GM08714 (cell line): ENCODE results near the gene FRMD5.
"Not testable (repeated sequence)": the region's sequence is repeated elsewhere in the genome, so short reads cannot be mapped to it uniquely, and the experiment has no call there.

ENCODE experiments used
- H3K4me3 ChIP-seq: fragments of 200-500 bp; sonication (Bioruptor generic); 2 replicates; pipeline ENCODE4 v1.5.1; 2014; ENCODE audit warnings: mild to moderate bottlenecking, low read length, inconsistent platforms
- ZNF274 ChIP-seq: IDR thresholded peaks from 2 replicates; pipeline ENCODE4 v1.6.1; 2012; ENCODE audit warnings: mild to moderate bottlenecking, low read depth, low read length

The FRMD5 gene

GRCh38 chr15:44045217-44045616 lies 149.9 kb downstream of the FRMD5 start:
- TF ChIP-seq ZNF274, result no peak
- no peak overlapping the region for H3K4me3 ChIP-seq

- H3K4me3 ChIP-seq, result no peak overlapping the region
- no peak for TF ChIP-seq ZNF274
Observed at GRCh38 chr15:44038755-44039191, 156.3 kb downstream of the FRMD5 start.

GRCh38 chr15:44035781-44036699 lies 159.0 kb downstream of the FRMD5 start:
- no peak for TF ChIP-seq ZNF274
- H3K4me3 ChIP-seq, result no peak overlapping the region

GRCh38 chr15:44034933-44035624 lies 160.0 kb downstream of the FRMD5 start:
- no peak for TF ChIP-seq ZNF274
- H3K4me3 ChIP-seq, result no peak overlapping the region

GRCh38 chr15:44034334-44034733 lies 160.7 kb downstream of the FRMD5 start:
- no peak overlapping the region for H3K4me3 ChIP-seq
- no peak for TF ChIP-seq ZNF274

GRCh38 chr15:44033894-44034293 lies 161.2 kb downstream of the FRMD5 start:
- TF ChIP-seq ZNF274, result no peak
- no peak overlapping the region for H3K4me3 ChIP-seq

GRCh38 chr15:44032820-44033219 lies 162.3 kb downstream of the FRMD5 start:
- H3K4me3 ChIP-seq, result not testable (repeated sequence)

- TF ChIP-seq ZNF274, result no peak
- no peak overlapping the region for H3K4me3 ChIP-seq
Observed at GRCh38 chr15:44029940-44030568, 165.0 kb downstream of the FRMD5 start.

- no peak overlapping the region for H3K4me3 ChIP-seq
- no peak for TF ChIP-seq ZNF274
Observed at GRCh38 chr15:44029003-44029402, 166.1 kb downstream of the FRMD5 start.

- H3K4me3 ChIP-seq, result no peak overlapping the region
- no peak for TF ChIP-seq ZNF274
Observed at GRCh38 chr15:44028349-44028748, 166.7 kb downstream of the FRMD5 start.

GRCh38 chr15:44024155-44024554 lies 170.9 kb downstream of the FRMD5 start:
- no peak overlapping the region for H3K4me3 ChIP-seq
- TF ChIP-seq ZNF274, result no peak

- TF ChIP-seq ZNF274, result no peak
- H3K4me3 ChIP-seq, result no peak overlapping the region
Observed at GRCh38 chr15:44023176-44023575, 171.9 kb downstream of the FRMD5 start.

- no peak for TF ChIP-seq ZNF274
Observed at GRCh38 chr15:44018151-44018550, 176.9 kb downstream of the FRMD5 start.

GRCh38 chr15:44015545-44016305 lies 179.3 kb downstream of the FRMD5 start:
- TF ChIP-seq ZNF274, result no peak

More at GRCh38 chr15:44018151-44018550, 176.9 kb downstream of the FRMD5 start:
- H3K4me3 ChIP-seq, result no peak overlapping the region

More at GRCh38 chr15:44015545-44016305, 179.3 kb downstream of the FRMD5 start:
- no peak overlapping the region for H3K4me3 ChIP-seq
